PC-9 (cell line): ENCODE results near the gene CABYR. TPM values are rescaled to one million over a fixed set of nuclear protein-coding genes. Genes with fewer than 3 reads are reported as not detected.

ENCODE experiments used
- BruUV-seq: library from RNA; stranded (reverse); fragments of 400-500 nt; replicated peaks from 2 replicates; lab custom pipeline; 2021; lab: Mats Ljungman, UMichigan
- CTCF ChIA-PET: fragments of 300-600 bp; sonication (Branson Sonifier 250); formaldehyde crosslinking; loops from one replicate; lab custom pipeline; 2022; ENCODE audit warnings: antibody characterized with exemption; lab: Charles Lee
- POLR2A ChIA-PET: fragments of 300-600 bp; sonication (Branson Sonifier 250); formaldehyde crosslinking; loops from one replicate; lab custom pipeline; 2022; ENCODE audit warnings: antibody characterized with exemption; ENCODE audit not compliant: unreplicated experiment; lab: Charles Lee
- DNase-seq, 2 experiments: peaks; one replicate each; pipeline versions ENCODE4 v3.0.0 to v3.0.0-alpha.2; 2015 to 2022; ENCODE audit warnings: mixed read lengths in 1 of 2
- H2AFZ ChIP-seq: fragments of 200-600 bp; sonication (generic); 2 replicates; pipeline ENCODE4 v1.8.1; 2017; ENCODE audit warnings: antibody characterized with exemption
- H3F3A ChIP-seq: fragments of 200-600 bp; sonication (generic); 2 replicates; pipeline ENCODE4 v1.8.1; 2017; ENCODE audit warnings: antibody characterized with exemption, mild to moderate bottlenecking, low read depth; ENCODE audit not compliant: insufficient read depth
- H3K27ac ChIP-seq: fragments of 200-600 bp; sonication (generic); 2 replicates; pipeline ENCODE4 v1.6.1; 2016; ENCODE audit warnings: mixed run types
- H3K27me3 ChIP-seq: fragments of 200-600 bp; sonication (generic); 2 replicates; pipeline ENCODE4 v1.6.1; 2016; ENCODE audit warnings: low read depth, mixed run types; ENCODE audit not compliant: insufficient read depth
- H3K36me3 ChIP-seq: fragments of 200-600 bp; sonication (generic); 2 replicates; pipeline ENCODE4 v1.6.1; 2016; ENCODE audit warnings: low read depth, mixed run types
- H3K4me1 ChIP-seq: fragments of 200-600 bp; sonication (generic); replicated peaks from 2 replicates; pipeline ENCODE4 v1.6.1; 2016; ENCODE audit warnings: mixed run types; ENCODE audit not compliant: insufficient read depth
- H3K4me2 ChIP-seq: fragments of 200-600 bp; sonication (generic); 2 replicates; pipeline ENCODE4 v1.6.1; 2017; ENCODE audit warnings: mixed run types
- H3K4me3 ChIP-seq: fragments of 200-600 bp; sonication (generic); 2 replicates; pipeline ENCODE4 v1.6.1; 2016; ENCODE audit warnings: mixed run types
- H3K79me2 ChIP-seq: fragments of 200-600 bp; sonication (generic); 2 replicates; pipeline ENCODE4 v1.6.1; 2017; ENCODE audit warnings: low read depth, mixed run types
- H3K9me2 ChIP-seq: fragments of 200-600 bp; sonication (generic); 2 replicates; pipeline ENCODE4 v1.8.1; 2017; ENCODE audit warnings: mild to moderate bottlenecking; ENCODE audit not compliant: insufficient read depth
- H3K9me3 ChIP-seq: fragments of 200-600 bp; sonication (generic); 2 replicates; pipeline ENCODE4 v1.8.1; 2016; ENCODE audit warnings: low read depth; ENCODE audit not compliant: insufficient read depth
- H4K20me1 ChIP-seq: fragments of 200-600 bp; sonication (generic); 2 replicates; pipeline ENCODE4 v1.8.1; 2017; ENCODE audit not compliant: insufficient read depth
- EZH2 ChIP-seq: fragments of 200-600 bp; sonication (generic); IDR thresholded peaks from 2 replicates; pipeline ENCODE4 v1.8.0; 2017; ENCODE audit warnings: antibody characterized with exemption, low read depth
- intact Hi-C: fragments of 100-400 bp; cut with micrococcal nuclease; formaldehyde crosslinking; loops from one replicate; pipeline ENCODE4 v1.10.0; 2022; ENCODE audit not compliant: unreplicated experiment
- total RNA-seq: library from RNA; stranded (reverse); gene quantifications from 2 replicates; pipeline ENCODE4 v1.2.3, GENCODE V29; 2021
- TF ChIP-seq, protein P1 (sequence below): fragments of 200-600 bp; sonication (generic); conservative IDR thresholded peaks from 2 replicates; pipeline ENCODE4 v1.6.1; 2017; ENCODE audit warnings: mixed run types, antibody characterized with exemption, mild to moderate bottlenecking, moderate library complexity

CABYR gene
- total RNA-seq, 1 experiment from 2014 or later, result 32.4 TPM

DNA sequence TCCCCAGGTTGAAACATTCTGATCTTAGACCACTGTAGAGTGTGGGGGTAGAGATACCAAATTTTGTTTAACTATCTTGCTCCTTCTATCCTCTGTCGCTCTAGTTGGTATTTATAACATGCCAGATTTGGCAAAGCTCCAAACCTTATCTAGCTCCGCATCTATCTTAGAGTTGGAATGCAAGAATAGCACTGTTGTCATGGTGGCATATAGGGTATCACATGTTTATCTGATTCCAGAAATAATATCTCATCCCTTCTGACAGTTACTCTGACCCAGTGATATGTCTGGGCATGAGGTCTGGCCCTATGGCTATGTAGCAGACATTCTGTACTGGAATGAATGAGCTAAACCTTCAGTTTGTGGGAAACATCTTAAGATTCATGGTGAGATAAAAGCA lies 51.7 kb downstream of the CABYR start:
- POLR2A ChIA-PET, result no interaction called here
- H4K20me1 ChIP-seq, result no peaks in the 10 kb centered on the region
- no peaks in the 10 kb centered on the region for H3K9me3 ChIP-seq
- no peaks in the 10 kb centered on the region for H3K9me2 ChIP-seq
- BruUV-seq, result no TSS peak
- H3F3A ChIP-seq, result no peaks in the 10 kb centered on the region
- no peak for DNase-seq
- no peak overlapping the region for H3K4me3 ChIP-seq
- CTCF ChIA-PET, result no interaction called here
- no peak overlapping the region for H3K4me2 ChIP-seq
- no peaks in the 10 kb centered on the region for H3K27me3 ChIP-seq
- no peaks in the 10 kb centered on the region for H3K4me1 ChIP-seq
- H3K36me3 ChIP-seq, result no peaks in the 10 kb centered on the region
- no peak overlapping the region for H2AFZ ChIP-seq
- H3K27ac ChIP-seq, result no peak overlapping the region
- TF ChIP-seq, protein P1, sequence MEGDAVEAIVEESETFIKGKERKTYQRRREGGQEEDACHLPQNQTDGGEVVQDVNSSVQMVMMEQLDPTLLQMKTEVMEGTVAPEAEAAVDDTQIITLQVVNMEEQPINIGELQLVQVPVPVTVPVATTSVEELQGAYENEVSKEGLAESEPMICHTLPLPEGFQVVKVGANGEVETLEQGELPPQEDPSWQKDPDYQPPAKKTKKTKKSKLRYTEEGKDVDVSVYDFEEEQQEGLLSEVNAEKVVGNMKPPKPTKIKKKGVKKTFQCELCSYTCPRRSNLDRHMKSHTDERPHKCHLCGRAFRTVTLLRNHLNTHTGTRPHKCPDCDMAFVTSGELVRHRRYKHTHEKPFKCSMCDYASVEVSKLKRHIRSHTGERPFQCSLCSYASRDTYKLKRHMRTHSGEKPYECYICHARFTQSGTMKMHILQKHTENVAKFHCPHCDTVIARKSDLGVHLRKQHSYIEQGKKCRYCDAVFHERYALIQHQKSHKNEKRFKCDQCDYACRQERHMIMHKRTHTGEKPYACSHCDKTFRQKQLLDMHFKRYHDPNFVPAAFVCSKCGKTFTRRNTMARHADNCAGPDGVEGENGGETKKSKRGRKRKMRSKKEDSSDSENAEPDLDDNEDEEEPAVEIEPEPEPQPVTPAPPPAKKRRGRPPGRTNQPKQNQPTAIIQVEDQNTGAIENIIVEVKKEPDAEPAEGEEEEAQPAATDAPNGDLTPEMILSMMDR, result no peak
- TF ChIP-seq EZH2, result no peak
- intact Hi-C loops, result no loop called here
- H3K79me2 ChIP-seq, result no peaks in the 10 kb centered on the region

DNA sequence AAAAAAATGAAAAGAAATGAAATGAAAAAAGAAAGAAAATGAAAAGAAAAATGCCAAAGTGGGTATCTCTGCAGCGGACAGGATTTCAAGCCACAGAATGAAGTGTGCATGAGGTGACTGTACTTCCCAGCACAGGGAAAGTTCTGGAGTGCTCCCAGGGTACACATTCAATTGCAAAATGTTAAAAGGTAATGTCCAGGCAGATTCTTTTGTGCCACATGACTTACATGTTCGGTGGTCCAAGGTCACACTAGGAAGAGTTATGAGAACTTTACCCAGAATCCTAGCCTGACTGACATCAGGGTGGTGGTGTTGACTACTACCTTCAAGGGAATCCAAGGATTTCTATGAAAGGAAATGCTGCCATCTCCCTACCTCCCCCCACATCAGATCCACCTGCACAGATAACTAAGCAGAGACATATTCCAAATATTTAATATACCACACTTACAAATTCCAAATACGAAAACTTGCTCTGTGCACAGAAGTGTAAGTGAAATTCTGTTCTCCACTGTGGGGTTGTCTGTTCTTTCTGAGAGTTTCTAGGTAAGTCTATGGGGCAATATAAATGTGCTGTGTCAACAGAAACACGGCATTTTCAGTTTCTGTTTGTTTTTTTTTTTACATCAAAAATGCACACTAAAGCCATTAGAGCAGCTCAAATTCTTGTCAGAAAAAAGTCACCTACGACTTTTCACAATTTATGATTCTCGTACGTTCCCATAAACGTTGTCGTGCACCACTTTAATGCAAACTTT lies 56.6 kb downstream of the CABYR start:
- TF ChIP-seq, protein P1, result no peak
- no peak for TF ChIP-seq EZH2
- Histone ChIP-seq H3K36me3 (no peaks in the 10 kb centered on the region), H3K27ac (no peak overlapping the region), H3F3A (no peaks in the 10 kb centered on the region), H3K9me3 (no peaks in the 10 kb centered on the region), H4K20me1 (no peaks in the 10 kb centered on the region), H3K4me3 (no peak overlapping the region), H3K4me2 (no peak overlapping the region), H3K27me3 (no peaks in the 10 kb centered on the region), H3K79me2 (no peaks in the 10 kb centered on the region), H2AFZ (no peak overlapping the region), H3K9me2 (no peaks in the 10 kb centered on the region), H3K4me1 (no peaks in the 10 kb centered on the region)
- intact Hi-C loops, result no loop called here
- no TSS peak for BruUV-seq
- CTCF ChIA-PET, result no interaction called here
- POLR2A ChIA-PET, result no interaction called here
- no peak for DNase-seq

DNA sequence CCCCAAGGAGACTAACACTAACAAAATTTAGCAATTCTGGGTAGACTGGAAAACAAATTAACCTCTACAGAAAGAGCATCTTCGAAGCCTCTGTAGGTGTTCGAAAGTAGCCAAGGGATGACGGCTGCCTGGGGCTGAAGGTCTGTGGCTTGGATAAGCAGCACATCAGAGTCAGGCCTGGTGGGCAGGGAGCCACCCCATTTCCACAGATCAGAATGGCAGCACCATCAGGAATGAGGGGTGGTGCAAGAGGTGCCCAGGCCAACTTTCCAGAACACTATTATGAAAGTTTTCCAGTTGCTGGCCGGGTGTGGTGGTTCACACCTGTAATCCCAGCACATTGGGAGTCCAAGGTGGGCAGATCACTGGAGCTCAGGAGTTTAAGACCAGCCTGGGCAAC lies 57.9 kb downstream of the CABYR start:
- TF ChIP-seq, protein P1, result no peak
- TF ChIP-seq EZH2, result no peak
- Histone ChIP-seq H3K9me2 (no peaks in the 10 kb centered on the region), H3K27me3 (no peaks in the 10 kb centered on the region), H3F3A (no peaks in the 10 kb centered on the region), H3K27ac (no peak overlapping the region), H3K9me3 (no peaks in the 10 kb centered on the region), H3K36me3 (no peaks in the 10 kb centered on the region), H3K4me2 (no peak overlapping the region), H4K20me1 (no peaks in the 10 kb centered on the region), H3K4me1 (no peaks in the 10 kb centered on the region), H2AFZ (no peak overlapping the region), H3K4me3 (no peak overlapping the region), H3K79me2 (no peaks in the 10 kb centered on the region)
- ChIA-PET POLR2A (no interaction called here), CTCF (no interaction called here)
- DNase-seq, result no peak
- no TSS peak for BruUV-seq
- intact Hi-C loops, result no loop called here
